HG03342 (cell line): ENCODE results near the gene C1orf226.
"Not testable (repeated sequence)": the region's sequence is repeated elsewhere in the genome, so short reads cannot be mapped to it uniquely, and the experiment has no call there.

ENCODE experiments used
- ATAC-seq: cut with Tn5 transposase; IDR thresholded peaks from one replicate; pipeline ENCODE4 v1.9.1; 2021; ENCODE audit warnings: mild to moderate bottlenecking, moderate library complexity; ENCODE audit not compliant: unreplicated experiment

C1orf226 gene

DNA sequence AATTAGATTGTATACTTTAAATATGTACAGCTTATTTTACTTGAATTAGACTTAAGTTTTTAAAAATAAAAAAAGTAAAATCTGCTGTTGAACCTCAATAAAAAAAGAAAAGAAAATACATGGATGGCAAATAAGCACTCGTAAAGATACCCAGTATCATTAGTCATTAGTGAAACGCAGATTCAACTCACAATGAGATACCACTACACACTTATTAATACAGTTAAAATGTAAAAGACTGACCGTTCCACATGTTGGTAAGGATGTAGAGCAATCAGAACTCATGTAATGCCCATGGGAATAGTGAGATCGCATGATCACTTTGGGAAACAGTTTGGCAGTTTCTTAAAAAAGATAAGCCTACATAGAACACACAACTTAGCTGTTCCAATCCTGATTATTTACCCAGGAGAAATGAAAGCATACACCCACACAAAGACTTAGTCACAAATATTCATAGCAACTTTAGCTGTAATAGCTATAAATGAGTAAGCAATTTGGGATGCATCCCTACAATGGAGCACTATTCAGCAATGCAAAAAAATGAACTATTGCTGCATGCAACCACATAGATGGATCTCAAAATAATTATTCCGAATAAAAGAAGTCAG lies 23.1 kb downstream of the C1orf226 start:
- no peak for ATAC-seq

DNA sequence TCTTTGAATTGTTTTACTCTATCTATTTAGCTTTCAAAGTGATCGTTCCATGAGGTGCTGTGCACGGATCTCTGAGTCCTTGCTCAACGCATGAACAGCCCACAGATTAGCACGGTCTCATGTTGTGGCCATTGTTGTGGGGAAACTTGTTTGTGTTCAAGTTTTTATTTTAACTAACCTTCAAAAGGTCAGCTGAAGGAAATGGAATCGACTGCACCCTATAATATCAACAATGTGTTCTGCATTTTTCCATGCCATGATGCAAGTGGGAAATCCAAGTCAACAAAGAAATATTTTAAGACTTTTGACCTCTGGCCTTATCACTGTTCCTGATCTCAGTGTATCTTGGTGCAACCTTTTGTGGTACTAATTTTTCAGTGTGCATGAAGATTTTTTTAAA lies 24.3 kb downstream of the C1orf226 start:
- ATAC-seq, result no peak

DNA sequence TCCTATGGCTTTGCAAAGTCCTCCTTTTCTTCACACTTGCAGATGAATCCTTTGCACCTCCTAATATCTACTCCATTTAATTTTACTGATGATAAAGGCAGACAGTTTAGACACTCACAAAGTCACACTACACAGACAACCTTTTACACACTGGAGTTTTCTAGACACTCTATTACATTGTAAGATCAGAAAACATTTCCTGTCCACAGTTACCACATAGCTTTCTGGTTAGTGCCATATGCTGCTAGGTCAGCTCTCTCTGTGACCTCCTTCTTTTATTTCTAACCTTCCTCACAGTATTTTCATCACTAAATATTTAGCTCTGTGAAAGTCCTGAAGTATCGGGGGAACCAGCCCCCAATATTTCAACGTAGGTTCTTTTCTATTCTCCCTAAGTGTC lies 25.3 kb downstream of the C1orf226 start:
- no peak for ATAC-seq

DNA sequence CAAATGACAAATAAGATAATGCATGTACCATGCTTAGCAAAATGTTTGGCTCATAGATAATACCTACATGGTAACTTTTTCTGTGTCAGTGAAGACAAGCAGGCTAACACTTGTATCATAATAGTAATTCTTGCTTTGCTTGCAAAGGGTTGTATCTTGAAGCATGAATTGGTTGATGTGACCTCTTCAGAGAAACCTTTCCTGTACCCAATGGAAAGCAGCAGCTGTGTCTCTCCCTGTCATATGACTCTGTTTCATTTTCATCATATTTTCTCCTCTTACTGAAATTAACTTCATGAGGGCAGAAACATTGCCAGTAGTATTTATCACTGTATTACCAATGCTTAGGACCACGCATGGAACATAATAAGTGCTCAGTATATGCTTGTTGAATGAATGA lies 26.0 kb downstream of the C1orf226 start:
- ATAC-seq, result no peak

DNA sequence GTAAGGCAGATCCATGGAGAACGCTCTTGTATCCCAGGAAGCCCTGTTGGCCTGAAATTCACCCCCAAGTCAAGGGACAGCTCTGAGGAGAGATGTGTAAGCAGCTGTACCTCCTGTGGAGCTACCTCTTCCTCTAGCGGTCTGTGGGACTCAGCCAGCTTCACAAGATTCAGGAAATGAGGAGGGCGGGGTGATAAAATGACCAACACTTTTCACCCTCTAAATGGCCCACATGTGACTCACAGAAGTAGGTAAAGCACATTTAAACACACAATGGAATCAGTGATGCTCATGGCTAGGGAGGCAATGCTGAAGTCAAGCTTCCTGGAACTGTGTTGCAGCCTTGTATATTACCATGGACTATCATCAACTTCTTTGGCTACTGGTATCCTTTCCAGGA lies 30.5 kb downstream of the C1orf226 start, which contains the start of gene SH2D1B:
TSS of gene SH2D1B (minus strand) at position 135 of the 400 bp plus-strand sequence. CDS start at position 15, 120 bp downstream.
- no peak for ATAC-seq

DNA sequence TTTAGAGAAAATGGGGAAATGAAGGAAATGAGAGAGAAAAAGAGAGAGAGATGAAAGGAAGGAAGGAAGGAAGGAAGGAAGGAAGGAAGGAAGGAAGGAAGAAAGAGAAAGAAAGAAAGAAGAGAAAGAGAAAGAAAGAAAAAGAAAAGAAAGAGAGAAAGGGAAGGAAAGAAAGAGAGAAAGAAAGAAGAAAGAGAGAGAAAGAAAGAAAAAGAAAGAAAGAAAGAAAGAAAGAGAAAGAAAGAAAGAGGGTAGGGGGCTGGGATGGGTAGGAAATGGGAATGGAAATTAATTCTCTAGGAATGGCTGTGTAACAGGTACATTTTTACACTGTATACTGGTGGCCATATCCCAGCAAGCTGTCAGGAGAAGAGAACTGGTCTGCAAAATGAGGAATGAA lies 34.7 kb downstream of the C1orf226 start:
- ATAC-seq, result no peak

DNA sequence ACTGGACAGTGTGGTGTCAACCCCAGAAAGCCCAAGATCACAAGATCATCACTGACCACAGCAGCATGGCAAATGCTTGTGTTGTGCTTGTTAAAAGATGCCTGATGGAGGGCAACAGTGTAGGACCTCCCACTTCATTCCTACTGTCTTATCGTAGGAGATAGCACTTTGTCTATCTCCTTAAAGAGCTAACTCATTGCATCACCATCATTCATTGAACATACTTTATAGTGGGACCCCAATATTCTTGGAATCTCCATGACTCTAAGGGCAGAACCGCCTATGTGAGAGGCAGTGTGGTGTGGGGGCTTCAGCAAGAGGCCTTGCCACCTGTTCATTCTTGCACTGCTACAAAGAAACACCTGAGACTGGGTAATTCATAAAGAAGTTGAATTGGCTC lies 35.4 kb downstream of the C1orf226 start:
- ATAC-seq, result no peak

DNA sequence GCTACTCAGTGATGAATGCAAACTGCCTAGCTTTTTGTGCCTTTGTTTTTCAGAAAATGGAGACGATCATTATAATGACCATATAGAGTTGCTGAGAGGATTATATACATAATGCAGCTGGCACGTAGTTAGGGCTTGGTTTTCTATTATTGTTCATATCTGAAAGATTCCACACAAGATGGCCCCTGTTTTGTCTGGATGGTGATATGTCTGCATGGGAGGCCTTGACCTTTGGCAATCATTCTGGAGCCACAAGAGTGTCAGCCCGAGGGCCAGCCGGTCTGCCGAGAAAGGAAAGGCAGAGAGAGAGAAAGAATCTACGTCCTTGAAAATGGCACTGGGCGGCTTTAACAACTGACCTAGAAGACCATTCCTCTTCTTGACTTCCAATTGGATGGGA lies 36.1 kb downstream of the C1orf226 start:
- no peak for ATAC-seq

DNA sequence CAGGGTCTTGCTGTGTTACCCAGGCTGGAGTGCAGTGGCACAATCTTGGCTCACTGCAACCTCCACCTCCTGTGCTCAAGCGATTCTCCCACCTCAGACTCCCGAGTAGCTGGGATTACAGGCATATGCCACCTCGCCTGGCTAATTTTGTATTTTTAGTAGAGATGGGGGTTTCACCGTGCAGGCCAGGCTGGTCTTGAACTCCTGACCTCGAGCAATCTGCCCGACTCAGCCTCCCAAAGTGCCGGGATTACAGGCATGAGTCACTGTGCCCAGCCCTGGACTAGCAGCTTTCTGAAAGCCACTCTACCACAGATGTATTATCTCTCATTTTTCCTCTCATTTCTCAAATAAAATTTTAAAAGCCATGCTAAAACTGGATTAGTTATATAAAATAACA lies 37.1 kb downstream of the C1orf226 start:
- not testable (repeated sequence) for ATAC-seq

DNA sequence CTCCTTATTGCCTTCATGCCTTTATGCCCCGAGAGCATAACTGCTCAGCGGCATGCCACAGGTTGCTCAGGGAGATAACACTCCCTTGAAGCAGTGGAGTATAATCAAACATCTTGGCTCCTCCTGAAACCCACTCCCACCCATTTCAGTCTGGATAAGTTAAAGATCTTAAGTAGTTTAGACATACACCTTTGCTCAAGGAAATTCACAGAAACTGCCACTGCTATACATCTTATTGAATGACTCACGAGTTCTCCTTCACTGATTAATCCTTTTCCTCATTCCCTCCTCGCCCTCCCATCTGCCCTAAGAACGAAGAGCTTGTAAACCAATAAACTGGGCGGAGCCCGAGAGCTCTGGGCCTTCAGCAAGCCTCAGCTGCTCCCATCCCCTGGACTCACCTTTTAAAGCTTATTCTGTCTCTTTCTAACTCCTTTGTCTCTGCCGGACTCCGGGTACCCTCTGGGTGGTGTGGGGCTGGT lies 38.0 kb downstream of the C1orf226 start:
- not testable (repeated sequence) for ATAC-seq

DNA sequence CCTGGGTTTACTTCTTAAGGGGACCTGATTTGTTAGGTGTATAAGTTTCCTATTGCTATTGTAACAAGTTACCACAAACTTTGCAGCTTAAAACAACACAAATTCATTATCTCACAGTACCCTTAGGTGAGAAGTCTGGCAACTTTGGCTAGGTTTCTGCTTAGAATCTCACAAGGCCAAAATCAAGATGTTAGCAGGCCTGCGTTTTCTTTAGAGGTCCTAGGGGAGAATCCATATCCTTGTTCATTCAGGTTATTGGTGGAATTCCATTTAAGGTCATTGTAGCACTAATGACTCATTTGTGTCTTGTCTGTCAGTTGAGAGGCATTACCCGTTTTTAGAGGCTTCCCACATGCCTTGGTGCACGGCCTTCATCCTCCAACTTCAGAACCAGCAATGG lies 38.6 kb downstream of the C1orf226 start:
- no peak for ATAC-seq

DNA sequence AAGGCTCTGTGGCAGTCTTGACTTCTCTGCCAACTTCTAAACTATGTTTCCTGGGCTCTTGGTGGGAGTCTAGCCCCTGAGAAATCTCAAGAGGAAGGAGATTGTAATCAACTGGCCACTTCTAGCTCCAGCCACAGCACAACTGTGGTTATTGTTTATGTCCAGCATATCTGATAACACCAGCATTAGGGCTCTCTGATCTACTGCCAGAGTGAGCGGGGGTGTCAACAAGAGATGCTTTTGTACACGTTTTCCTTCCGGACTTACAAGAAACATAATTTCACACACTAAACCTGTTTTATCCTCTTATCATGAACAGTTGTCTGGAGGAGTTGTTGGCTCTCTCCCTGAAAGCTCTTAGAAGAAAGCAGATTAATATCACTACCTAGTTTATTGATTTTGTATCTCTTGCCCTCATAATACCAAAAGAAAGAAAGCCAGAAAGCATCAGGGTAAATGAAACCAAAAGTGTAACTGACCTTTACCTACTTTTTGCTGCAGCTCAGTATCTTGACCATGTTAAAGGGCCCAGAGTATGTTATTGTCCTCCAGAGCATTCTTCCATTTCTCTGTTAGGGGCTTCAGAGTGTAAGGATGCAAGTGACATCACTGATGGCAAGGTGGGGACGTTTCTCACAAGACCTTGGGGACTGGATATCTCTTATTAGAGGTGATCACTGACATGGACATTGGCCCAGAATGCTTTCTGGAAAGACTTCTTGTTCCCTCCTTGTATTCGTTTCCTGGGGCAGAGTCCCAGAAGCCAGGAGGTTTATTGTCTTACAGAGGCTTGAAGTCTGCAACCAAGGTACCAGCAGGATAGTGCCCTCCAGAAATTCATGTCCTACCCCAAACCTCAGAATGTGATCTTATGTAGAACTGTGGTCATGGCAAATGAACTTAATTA lies 40.0 kb downstream of the C1orf226 start:
- ATAC-seq, result no peak

DNA sequence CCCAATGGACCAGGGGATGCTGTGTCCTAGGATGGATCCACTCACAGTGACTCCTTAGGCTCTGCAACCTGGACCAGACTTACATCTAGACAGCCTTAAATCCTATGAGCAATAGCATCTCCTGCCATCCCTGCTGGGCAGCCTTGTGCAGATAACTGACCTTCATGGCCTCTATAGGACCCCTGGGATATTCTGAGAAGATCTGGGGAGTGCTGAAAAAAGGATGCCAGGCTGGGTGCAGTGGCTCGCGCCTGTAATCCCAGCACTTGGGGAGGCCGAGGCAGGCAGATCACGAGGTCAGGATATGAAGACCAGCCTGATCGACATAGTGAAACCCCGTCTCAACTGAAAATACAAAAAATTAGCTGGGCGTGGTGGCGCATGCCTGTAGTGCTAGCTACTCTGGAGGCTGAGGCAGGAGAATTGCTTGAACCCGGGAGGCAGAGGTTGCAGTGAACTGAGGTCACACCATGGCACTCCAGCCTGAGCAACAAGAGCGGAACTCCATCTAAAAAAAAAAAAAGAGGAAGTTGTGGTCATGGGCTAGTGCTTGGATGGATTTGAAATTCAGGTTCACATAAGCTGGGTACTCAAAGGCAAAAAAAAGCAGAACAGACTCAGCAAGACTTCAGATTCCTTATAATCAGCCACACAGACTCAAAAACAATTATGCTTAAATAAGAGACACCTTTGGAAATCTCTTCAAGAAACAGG lies 41.3 kb downstream of the C1orf226 start:
- no peak for ATAC-seq

DNA sequence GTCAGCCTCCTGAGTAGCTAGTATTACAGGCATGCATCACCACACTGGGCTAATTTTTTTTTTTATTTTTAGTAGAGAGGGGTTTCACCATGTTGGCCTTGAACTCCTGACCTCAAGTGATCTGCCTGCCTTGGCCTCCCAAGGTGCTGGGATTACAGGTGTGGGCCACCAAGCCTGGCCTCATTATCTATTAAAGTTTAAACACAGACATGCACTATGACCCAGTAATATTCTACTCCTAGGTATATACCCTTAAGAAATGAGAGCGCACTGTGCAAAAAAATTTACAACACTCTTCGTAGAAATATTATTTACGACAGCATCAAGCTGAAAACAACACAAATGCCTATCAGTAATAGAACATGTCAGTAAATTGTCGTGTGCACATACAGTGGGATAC lies 49.1 kb downstream of the C1orf226 start:
- no peak for ATAC-seq

DNA sequence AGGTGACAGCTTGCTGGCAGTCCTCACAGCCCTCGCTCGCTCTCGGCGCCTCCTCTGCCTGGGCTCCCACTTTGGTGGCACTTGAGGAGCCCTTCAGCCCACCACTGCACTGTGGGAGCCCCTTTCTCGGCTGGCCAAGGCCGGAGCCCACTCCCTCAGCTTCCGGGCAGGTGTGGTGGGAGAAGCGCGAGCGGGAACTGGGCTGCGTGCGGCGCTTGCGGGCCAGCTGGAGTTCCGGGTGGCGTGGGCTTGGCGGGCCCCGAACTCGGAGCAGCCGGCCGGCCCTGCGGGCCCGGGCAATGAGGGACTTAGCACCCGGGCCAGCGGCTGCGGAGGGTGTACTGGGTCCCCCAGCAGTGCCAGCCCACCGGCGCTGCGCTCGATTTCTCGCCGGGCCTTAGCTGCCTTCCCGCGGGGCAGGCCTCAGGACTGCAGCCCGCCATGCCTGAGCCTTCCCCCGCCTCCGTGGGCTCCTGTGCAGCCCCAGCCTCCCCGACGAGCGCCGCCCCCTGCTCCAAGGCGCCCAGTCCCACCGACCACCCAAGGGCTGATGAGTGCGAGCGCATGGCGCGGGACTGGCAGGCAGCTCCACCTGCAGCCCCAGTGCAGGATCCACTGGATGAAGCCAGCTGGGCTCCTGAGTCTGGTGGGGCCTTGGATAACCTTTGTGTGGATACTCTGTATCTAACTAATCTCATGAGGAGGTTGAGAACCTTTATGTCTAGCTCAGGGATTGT lies 51.6 kb downstream of the C1orf226 start:
- ATAC-seq, result not testable (repeated sequence)
